ENCODE data around the gene HNRNPA1L2.
"Not testable (repeated sequence)": the region's sequence is repeated elsewhere in the genome, so short reads cannot be mapped to it uniquely, and the experiment has no call there.

Gene HNRNPA1L2

DNA sequence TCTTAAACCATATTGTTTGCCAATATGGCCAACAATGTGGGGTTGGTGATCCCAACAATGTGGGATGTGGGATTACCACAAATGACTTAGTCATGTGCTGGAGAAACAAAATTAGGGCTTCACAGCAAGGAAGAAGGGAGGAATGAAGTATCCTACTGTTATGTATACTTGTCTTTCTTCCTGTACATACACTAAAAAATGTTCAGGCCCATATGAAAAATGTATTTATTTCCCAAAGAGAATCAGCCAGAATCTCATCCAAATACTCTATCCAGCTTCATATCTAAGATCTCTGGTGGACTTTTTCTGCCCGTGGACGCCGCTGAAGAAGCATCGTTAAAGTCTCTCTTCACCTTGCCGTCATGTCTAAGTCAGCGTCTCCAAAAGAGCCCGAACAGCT, at the start of gene HNRNPA1L2:
Gene HNRNPA1L2, plus strand, starts transcription at position 301 of the 400 bp plus-strand sequence. Its CDS starts 62 bp downstream, at position 363.
- DNase-seq (ENCODE audit: low read depth in 2 of 2), result no peak

DNA sequence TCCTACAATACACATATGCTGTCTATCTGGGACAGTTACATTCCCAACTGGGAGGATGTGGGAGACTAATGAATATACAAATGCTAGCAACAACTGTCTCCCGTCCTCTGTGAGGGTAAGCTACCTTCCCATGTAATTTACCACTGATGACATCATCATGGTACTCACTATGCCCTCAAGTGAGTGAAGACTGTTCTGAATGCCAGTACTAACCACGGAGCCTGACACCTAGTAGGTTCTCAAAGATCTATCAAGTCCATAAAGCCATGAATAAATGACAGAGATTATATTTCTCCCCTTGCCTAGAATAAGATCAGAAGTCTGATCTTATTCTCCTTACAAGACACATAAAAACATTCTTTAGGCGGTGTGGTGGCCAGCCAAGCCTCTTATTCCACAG, 49.1 kb upstream of the HNRNPA1L2 start:
- DNase-seq (ENCODE audit: low read depth in 2 of 2), result not testable (repeated sequence)

DNA sequence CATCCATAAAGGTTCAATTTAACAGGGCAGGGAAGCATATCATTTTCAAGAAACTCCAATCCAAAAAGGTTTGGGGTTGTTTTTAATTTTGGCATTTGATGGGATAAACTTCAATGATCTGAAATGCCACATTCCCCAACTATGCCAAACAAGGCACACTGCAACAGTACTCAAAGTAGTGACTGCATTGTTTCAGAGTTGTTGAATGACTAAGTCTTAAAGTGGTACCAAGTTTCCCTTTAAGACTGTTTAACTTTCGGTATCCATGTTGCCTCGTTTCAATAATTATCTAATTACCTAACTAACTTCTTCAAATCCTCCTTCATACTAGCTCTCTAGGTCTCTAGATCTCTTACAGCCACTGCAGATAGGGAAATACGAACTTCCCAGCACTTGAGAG, 48.4 kb upstream of the HNRNPA1L2 start:
- DNase-seq (ENCODE audit: low read depth in 2 of 2), result not testable (repeated sequence)

DNA sequence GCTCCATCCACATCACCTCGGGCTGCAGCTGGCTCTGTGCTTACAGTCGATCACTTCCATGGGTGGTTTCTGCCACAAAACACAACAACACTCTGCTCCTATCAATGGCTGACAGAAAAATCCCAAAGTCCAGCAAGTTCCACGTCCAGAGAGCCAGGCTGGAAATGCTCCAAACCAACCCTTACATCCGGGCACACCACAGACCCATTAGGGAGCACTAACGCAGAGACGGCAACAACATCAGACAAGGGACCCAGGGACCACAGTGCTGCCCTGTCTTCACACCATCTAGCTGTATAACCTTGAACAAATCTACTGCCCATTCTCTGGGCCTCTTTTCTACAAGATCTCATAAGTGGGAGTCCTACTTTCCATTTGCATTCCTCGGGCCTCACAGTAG, 47.9 kb upstream of the HNRNPA1L2 start:
- DNase-seq (ENCODE audit: low read depth in 2 of 2), result not testable (repeated sequence)

DNA sequence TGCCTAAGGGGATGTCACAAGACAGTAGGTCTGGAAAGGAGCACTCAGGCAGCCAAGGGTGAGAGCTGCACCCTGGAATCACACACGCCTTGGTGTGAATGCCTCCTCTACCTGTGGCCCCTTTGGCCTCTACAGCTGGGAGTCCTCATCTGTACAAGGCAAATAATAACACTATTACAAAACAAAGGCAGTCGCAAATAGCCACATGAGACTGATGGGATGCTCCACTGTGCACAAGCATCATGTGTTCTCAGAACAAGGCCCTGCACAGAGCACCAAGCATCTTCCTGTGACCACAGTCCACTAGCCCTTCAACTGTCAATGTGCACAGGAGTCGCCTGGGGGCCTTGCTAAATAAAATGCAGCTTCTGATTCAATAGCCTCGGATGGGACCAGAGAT, 44.6 kb upstream of the HNRNPA1L2 start:
- no peak for DNase-seq (ENCODE audit: low read depth in 2 of 2)

DNA sequence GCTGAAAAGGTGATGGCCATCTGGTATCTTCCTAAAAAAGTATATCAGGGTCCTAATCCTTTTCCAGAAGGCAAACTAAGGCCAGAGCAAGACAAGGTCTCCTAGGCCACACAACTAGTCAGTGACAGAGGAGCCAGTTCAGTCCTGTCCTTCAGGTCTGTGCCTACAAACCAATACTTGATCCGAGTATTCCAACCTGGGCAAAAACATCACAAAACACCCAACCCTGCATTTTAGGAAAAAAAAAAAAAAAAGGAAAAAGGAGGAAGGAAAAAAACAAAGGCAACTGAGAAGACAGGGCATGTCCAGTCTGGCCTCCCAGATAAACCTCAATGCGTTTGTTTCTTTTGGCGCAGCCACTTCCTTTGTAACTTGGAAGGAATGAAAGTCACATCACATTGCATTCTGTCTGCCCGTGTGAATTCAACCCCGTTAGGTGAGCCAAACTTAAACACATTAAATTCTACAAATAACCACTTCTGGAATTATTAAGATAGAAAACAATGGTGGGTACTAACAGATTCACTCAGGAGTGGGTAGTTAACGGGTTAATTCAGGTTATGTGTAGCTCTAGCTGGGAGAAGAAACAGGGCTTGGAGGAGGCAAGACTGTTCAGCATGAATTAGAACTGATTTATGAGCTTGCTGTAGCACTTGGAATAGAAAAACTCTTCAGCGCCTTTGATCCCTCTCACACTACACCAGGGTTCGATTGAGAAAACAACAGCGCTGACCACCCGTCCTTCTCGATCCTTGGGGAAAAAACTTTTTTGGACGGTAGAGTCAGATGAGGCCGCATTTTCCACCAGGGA, 43.0 kb upstream of the HNRNPA1L2 start:
- no peak for DNase-seq (ENCODE audit: low read depth in 2 of 2)

DNA sequence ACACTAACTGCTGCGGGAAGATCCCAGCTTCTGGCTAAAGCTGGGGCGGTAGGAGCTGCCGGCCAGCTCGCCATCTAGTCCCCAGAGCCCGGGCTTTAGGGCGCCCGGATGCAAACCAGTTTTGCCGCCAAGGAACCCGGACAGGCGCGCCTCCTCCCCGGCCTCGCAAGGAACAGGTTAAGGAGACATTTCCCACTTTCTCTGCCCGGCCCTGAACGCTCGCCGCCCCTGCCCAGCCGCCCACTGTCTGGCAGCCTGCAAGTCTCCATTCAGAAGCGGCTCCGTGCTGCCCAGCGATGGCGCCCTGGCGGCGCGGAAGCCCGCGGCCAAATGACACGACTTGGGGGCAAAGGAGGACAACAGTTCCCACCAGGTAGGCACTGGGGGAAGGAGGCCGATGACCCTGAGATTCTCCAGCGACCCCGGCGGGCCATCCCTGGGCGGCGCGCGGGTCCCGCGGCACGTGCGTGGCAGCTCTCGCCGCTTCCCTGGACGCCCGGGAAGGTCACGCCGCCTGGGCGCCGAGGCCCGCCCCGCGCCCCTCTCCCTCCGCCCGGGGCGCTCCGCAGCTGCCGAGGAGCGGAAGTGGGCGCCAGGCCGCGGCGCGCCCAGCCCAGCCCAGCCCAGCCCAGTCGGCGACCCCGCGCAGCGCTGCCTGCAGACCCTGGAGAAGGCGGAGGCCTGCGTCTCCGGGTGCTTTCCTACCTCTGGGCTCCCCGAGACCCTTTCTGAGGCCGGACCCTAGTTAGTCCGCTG, 42.2 kb upstream of the HNRNPA1L2 start:
- DNase-seq (ENCODE audit: low read depth in 2 of 2), result peak in 1 of 2 donors; percentile 3

DNA sequence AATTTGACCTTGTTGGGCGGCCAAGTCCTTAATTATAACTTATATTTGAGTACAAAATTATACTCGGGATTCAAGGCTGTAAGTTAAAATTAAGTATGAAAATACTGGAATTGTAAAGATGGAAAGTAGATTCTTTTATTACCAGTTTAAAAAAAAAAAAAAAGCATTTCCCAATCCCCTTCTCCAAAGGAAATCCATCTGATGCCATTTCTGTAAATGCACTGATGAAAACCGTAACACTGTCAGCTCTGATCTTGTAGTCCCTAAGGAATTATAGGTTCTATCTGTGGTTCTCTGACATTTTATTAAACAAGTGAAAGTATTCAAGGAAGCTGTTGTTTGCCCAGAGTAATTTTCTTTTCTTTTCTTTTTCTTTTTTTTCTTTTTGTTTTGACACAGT, 41.6 kb upstream of the HNRNPA1L2 start:
- no peak for DNase-seq (ENCODE audit: low read depth in 2 of 2)

DNA sequence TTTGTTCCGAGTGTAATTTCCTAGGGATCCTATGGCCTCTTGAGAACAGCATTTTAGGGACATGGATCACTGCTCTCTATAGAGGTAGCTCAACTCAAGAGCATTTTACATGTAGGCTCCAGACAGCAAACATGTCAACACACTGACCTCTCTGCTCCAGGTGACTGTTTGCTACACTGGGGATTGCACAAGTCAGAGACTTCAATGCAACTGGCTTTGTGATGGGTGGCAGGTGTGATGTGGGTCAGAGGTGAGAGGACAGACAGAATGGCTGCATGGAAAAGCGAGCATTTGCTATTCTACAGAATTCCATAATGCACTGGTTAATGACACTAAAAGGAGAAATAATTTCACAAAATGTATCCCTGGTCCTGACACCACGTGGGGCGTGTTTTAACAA, 38.9 kb upstream of the HNRNPA1L2 start:
- DNase-seq (ENCODE audit: low read depth in 2 of 2), result not testable (repeated sequence)

DNA sequence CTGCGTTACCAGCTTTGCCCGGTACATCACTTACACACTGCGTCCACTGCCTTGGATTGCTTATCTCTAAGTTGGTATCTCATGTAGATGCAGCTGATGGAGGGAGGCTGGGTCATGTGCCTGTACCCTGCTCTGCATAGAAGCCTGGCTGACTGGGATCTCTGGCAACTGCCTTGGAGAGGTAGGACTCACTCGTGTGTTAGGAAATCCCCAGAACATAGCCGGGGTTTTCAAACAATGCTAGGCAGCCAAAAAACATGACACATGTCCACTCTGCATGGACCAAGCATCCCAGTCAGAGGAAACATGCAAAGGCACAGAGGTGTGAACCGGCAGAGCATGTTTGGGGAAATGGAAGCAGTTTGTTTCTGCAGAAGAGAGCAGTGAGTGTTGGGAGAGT, 36.1 kb upstream of the HNRNPA1L2 start:
- DNase-seq (ENCODE audit: low read depth in 2 of 2), result not testable (repeated sequence)

DNA sequence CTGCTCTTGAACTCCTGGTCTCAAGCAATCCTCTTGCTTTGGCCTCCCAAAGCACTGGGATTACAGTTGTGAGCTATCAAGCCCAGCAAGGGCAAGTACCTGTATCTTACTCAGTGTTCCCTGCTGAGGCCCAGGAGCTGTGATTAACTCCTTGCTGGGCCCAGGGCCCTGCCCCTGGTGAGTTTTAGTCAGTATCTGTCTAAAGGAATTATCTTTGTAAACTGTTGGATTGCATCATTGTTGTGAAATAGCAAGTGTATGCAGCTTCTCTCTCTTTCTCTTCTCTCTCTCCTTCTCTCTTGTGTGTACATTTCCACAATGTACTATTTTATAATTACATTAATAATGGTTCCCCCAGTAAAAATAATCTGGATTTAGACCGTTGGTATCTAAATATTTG, 35.4 kb upstream of the HNRNPA1L2 start:
- not testable (repeated sequence) for DNase-seq (ENCODE audit: low read depth in 2 of 2)

DNA sequence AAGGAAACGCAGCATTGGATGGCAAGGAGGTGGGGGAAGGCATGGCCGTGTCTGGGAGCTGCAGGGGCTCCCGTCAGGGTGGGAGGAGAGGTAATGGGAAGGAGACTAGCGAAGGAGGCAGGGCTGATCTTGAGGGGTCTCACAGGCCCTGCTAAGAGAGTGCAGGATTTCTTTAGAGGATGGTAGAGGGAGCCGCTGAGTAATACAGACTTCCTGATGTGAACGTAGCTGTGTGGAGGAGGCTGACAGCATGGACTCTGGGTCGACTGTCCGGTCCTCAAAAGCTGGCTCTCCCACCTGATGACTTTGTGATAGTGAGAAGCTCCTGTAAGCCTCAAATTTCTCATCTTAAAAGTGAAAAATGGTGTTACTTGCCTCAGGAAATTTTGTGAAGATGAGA, 34.0 kb upstream of the HNRNPA1L2 start:
- not testable (repeated sequence) for DNase-seq (ENCODE audit: low read depth in 2 of 2)

DNA sequence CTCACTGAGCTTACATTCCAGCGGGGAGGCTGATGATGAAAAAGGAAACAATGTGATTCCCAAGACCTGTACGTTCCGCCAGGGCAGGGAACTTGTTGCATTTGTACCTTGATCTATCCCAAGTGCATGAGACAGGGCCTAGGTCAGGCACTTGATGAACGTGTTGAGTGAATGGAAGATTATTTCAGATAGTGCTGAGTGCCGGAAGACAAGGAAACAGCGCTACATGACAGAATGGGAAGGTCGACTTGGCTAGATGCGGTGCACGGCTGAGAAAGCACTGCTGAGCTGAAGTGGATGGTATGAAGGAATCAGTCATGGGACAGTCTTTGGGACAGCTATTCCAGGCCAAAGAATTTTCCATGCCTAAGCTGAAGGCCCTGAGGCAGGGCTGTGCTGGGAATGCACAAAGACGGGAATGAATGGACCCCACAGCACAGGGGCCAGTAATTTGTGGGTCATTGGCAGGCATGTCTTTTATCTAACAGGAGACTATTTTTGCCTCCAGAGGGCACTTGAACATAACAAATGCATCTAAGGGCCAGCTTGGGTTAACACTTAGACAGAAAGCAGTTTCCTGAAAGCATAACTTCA, 33.1 kb upstream of the HNRNPA1L2 start:
- not testable (repeated sequence) for DNase-seq (ENCODE audit: low read depth in 2 of 2)

DNA sequence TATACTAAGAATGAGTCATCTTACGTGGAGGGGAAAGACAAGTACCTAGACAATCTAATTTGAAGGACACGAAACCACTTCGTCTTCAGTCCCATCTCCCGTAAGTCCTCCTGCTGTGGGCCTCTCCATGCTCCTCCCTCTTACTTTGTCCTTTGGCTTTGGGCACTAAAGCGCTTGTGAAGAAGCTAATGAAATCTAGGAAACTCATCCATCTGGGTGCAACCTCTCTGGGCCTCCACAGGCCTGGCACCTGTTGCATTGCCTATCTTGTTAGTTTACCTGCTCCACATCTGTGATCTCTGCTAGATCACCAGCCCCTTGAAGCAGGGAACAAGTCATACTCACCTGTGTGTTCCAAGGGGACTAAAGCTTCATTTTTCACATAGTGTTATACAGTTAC, 32.1 kb upstream of the HNRNPA1L2 start:
- DNase-seq (ENCODE audit: low read depth in 2 of 2), result not testable (repeated sequence)

DNA sequence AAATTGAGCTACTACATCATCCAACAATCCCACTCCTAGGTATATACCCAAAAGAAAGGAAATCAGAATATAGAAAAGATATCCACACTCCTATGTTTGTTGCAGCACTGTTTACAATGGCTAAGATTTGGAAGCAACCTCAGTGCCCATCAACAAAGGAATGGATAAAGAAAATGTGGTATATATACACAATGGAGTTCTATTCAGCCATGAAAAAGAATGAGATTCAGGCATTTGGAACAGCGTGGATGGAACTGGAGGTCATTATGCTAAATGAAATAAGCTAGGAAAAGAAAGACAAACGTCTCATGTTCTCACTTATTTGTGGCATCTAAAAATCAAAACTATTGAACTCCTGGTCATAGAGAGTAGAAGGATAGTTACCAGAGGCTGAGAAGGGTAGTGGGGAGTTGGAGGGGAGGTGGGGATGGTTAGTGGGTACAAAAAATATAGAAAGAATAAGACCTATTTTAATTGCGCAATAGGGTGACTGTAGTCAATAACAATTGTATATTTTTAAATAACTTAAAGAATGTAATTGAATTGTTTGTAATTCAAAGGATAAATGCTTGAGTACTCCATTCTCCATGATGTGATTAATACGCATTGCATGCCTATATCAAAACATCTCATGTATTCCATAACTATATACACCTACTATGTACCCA, 27.0 kb upstream of the HNRNPA1L2 start:
- no peak for DNase-seq (ENCODE audit: low read depth in 2 of 2)

DNA sequence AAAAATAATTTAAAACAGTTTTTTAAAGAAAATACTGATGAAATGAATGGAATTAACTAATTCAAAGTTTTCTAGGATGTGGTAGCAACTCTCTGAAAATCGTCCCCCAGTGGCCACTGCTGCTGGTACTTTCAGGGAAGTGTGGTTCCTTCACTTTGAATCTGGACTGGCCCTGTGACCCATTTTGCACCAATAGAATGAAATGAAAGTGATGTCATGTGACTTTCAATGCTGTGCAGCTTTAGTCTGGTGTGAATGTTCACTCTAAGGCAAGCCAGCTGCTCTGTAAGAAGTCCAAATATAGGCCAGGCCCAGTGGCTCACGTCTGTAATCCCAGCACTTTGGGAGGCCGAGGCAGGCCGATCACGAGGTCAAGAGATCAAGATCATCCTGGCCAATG, 26.4 kb upstream of the HNRNPA1L2 start:
- no peak for DNase-seq (ENCODE audit: low read depth in 2 of 2)

DNA sequence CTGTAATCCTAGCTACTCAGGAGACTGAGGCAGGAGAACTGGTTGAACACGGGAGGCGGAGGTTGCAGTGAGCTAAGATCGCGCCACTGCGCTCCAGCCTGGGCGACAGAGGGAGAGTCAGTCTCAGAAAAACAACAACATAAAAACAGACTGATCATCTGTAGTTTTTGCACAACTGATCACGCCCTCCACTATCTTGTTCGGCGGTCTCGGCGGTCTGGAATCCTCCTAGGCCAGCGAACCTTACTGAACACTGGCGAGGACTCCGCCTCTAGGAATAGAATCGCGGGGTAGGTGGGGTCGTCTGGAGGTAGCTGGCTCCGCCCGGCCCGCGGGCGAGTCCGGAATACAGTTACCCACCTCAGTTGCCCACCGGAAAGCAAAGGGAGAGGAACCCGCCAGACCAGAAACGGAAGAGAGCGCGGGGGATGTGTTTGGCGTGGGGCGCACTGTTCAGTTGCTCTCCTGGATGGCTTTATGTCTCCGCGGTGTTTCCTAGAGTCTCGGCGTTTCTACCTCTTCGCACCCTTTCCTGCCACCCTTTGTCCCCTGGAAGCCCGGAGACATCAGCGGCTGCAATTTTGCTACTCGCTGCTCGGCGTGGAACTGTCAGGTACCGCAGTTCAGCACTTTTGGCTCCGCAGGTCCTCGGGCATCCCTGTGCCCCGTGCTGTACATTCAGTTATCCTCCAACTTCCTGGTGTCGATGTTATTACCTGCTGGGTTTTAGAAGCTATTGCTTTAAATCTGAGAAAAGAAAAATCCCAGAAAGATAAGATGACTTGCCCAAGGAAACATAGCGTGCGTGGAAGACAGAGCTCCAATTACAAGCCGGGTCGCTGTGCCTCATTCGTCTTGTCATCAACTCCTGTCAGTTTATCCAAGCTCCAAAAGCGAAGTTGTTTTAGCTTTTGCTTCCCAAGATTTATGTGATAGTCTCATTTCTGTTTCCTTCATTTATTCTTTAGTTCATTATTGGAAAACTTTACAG, 24.9 kb upstream of the HNRNPA1L2 start:
- DNase-seq (ENCODE audit: low read depth in 2 of 2), result peak; percentile 74 to 79

DNA sequence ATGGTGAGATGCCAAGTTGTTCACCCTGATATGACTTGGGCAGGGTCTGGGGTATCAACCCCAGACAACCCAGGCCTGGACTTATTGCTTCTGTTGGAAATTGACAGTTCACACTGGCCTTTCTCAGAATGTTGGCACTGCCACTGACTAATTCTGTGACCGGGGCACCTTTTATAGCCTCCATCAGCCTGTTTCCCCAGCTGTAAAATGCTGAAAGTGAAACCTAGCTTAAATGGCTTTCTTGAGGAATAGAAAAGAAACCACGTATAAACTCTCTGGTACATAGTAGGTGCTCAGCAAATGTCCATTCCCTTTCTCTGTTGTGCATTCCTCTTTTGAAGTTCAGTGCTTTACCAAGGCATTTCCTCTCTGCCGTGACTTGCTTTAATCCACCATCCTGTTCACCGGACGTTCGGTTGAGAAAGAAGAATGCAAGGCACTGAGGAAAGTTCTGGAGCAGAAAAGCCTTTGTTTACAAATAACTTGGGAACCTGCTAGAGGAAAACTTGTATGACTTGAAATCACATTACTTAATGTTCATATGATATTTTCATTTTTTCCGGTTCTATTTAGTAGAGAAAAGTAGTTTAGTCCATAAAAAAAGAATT, 11.0 kb upstream of the HNRNPA1L2 start:
- DNase-seq (ENCODE audit: low read depth in 2 of 2), result not testable (repeated sequence)

DNA sequence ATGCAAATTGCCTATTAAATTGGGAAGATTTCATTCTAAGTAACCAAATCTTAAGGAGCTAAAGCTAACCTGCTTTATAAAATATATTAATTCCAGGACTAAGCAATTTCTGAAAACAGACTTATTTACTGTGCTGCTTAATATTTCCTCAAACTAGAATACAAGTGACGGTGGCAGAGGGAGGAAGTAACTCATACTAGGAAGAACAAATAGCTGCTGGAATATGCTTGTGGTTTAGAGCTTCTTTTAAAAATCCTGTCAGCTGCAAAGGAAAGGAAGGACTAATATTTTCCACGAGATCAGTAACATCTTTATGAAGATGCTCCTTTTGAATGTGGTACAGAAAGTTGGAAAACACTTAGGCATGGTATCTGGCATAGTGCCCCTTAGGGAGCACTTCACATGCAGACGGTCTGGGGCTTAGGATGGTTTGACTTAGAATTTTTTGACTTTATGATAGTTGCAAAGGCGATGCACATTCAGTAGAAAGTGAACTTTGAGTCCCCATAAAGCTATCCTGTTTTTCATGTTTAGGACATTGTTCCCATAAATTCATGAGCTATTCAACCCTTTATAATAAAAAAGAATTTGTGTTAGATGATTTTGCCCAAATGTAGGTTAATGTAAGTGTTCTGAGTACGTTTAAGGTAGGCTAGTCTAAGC, 3.4 kb upstream of the HNRNPA1L2 start:
- DNase-seq (ENCODE audit: low read depth in 2 of 2), result no peak

DNA sequence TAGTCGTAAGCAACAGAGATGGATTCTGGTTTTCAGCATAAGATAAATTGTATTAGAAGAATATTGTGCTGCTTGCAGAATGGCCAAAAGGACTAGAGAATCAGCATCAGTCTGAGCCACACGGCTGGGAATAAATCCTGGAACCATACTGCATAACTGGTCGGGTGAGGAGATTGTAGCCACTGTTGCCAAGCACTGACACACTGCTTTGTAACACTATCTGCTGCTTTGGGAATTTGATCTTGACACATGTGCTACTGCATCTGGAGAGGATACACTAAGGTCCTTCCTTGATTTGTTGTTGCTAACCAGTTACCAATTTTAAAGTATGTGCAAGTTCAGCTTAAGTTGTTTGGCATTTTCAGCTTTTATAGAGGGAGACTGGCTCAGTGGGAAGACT, 1.9 kb downstream of the HNRNPA1L2 start:
- DNase-seq (ENCODE audit: low read depth in 2 of 2), result no peak
